GM21447 (cell line): Measurements from ENCODE around the gene AJAP1.

Source experiments
- ATAC-seq: cut with Tn5 transposase; IDR thresholded peaks from one replicate; pipeline ENCODE4 v1.9.1; 2021; ENCODE audit not compliant: unreplicated experiment

Gene AJAP1

GRCh38 chr1:4729090-4729471 lies 74.7 kb downstream of the AJAP1 start:
- no peak for ATAC-seq

GRCh38 chr1:4730078-4730477 lies 75.7 kb downstream of the AJAP1 start:
- ATAC-seq: no peak

- ATAC-seq: no peak
These were observed 79.2 kb downstream of the AJAP1 start for GRCh38 chr1:4733446-4734177.

- no peak for ATAC-seq
These were observed 79.8 kb downstream of the AJAP1 start for GRCh38 chr1:4734219-4734618.

- ATAC-seq: no peak
These were observed 80.4 kb downstream of the AJAP1 start for GRCh38 chr1:4734791-4735190.

GRCh38 chr1:4736254-4736653 lies 81.8 kb downstream of the AJAP1 start:
- no peak for ATAC-seq

- ATAC-seq: no peak
These were observed 87.5 kb downstream of the AJAP1 start for GRCh38 chr1:4741876-4742423.

GRCh38 chr1:4743978-4744750 lies 89.8 kb downstream of the AJAP1 start:
- no peak for ATAC-seq

GRCh38 chr1:4745560-4745959 lies 91.2 kb downstream of the AJAP1 start:
- no peak for ATAC-seq

GRCh38 chr1:4749406-4749805 lies 95.0 kb downstream of the AJAP1 start:
- no peak for ATAC-seq

- ATAC-seq: no peak
These were observed 95.8 kb downstream of the AJAP1 start for GRCh38 chr1:4750177-4750576.

GRCh38 chr1:4752059-4752458 lies 97.7 kb downstream of the AJAP1 start:
- ATAC-seq: no peak

- no peak for ATAC-seq
These were observed 100.4 kb downstream of the AJAP1 start for GRCh38 chr1:4754816-4755215.

- ATAC-seq: no peak
These were observed 101.0 kb downstream of the AJAP1 start for GRCh38 chr1:4755301-4755845.

GRCh38 chr1:4755864-4756504 lies 101.6 kb downstream of the AJAP1 start:
- no peak for ATAC-seq

GRCh38 chr1:4756851-4757580 lies 102.6 kb downstream of the AJAP1 start:
- no peak for ATAC-seq

- no peak for ATAC-seq
These were observed 105.3 kb downstream of the AJAP1 start for GRCh38 chr1:4759671-4760070.

GRCh38 chr1:4760088-4760487 lies 105.7 kb downstream of the AJAP1 start:
- ATAC-seq: no peak

- ATAC-seq: no peak
These were observed 106.9 kb downstream of the AJAP1 start for GRCh38 chr1:4761324-4761723.

GRCh38 chr1:4762146-4762545 lies 107.7 kb downstream of the AJAP1 start:
- no peak for ATAC-seq

- ATAC-seq: no peak
These were observed 112.9 kb downstream of the AJAP1 start for GRCh38 chr1:4767308-4767707.
